ENCODE results near the gene GLIPR1L2. TPM values are rescaled to one million over a fixed set of nuclear protein-coding genes. Genes with fewer than 3 reads are reported as not detected.

Gene GLIPR1L2
- 0.30 and 0.42 TPM in 2 replicates for total RNA-seq

DNA sequence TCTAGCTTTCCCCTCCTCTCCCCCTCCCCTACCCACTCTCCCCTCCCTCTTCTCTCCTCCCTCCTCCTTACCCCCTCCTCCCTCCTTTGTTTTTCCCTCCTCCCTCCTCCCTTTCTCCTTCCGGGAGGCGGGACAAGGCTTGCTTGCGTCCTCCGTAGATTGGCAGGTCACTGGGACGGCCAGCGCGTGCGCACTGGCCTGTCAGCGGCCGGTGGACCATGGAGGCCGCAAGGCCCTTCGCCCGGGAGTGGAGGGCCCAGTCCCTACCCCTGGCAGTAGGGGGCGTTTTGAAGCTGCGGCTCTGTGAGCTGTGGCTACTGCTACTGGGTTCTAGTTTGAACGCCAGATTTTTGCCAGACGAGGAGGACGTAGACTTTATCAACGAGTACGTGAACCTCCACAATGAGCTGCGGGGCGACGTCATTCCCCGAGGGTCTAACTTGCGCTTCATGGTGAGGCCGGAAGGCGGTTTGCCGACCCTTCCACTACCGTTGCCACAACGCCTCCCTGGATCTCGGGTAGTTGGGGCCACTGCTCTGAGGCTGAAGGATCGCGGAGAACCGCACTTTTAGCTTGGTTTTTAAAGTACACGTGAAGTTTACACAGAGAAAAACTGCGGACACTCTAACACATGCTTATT, at the start of gene GLIPR1L2:
Gene GLIPR1L2, plus strand, starts transcription at position 191 of the 640 bp plus-strand sequence. Its CDS starts 28 bp downstream, at position 219.

DNA sequence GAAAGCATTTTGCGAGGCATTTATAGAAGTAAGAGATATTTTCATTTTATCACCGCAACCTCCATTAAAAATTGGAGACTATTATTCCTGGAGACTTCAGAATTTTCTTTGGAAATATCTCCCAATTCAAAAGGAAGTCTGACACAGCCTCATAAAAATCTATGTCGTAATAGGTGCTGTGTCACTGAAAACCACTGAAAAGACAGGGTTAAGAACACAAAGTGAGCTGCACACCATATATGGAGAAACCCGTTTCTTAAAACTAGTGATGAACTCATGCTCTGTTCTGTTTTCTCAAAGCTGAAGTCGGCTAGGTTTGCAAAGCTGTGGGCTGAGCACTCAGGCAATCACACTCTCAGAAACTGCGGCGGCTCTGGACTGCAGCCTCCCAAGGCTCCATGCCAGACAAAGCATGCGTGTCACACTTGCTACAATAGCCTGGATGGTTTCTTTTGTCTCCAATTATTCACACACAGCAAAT, 89.6 kb downstream of the GLIPR1L2 start, which contains the start of gene GLIPR1:
Gene GLIPR1, plus strand, starts transcription at position 287 of the 481 bp plus-strand sequence. Its CDS starts 126 bp downstream, at position 413.

Other genes starting within 250 kb of the GLIPR1L2 start
- not detected in 2 replicates for gene KCNC2, start 181.2 kb upstream of the GLIPR1L2 start, total RNA-seq
- gene CAPS2, start 60.8 kb upstream of the GLIPR1L2 start, total RNA-seq, result 3.6 and 4.2 TPM in 2 replicates
- not detected in 2 replicates for gene GLIPR1L1, start 56.4 kb upstream of the GLIPR1L2 start, total RNA-seq
- gene GLIPR1, start 89.7 kb downstream of the GLIPR1L2 start, total RNA-seq, result 47.2 and 296 TPM in 2 replicates
- 33.0 and 73.2 TPM in 2 replicates for gene KRR1, start 120.5 kb downstream of the GLIPR1L2 start, total RNA-seq